Activated CD8-positive, alpha-beta memory T cell treated with anti-CD3 and anti-CD28 coated beads, Interleukin-2, amount 10 ng/mL, durations not matched to agents 7 days and 5 days (primary cell): ENCODE measurements around the gene DNAJB6. TPM values are rescaled to one million over a fixed set of nuclear protein-coding genes. Genes with fewer than 3 reads are reported as not detected.

Experiments
- ATAC-seq: fragments of 150-1000 bp; cut with Tn5 transposase; one replicate; pipeline ENCODE4 v1.10.0; 2021; ENCODE audit warnings: moderate library complexity
- CTCF ChIA-PET: fragments of 350-600 bp; sonication (Branson Sonifier 250); formaldehyde crosslinking; loops from one replicate; lab custom pipeline; 2021; ENCODE audit warnings: antibody characterized with exemption; lab: Charles Lee
- DNase-seq: peaks from one replicate; pipeline ENCODE4 v3.0.0-alpha.2; 2020
- H3K27ac Mint-ChIP-seq: one replicate; pipeline ENCODE4 v1.8.0; 2021; ENCODE audit warnings: mild to moderate bottlenecking, mixed read lengths
- H3K27me3 Mint-ChIP-seq: one replicate; pipeline ENCODE4 v1.8.0; 2021; ENCODE audit warnings: mixed read lengths
- H3K36me3 Mint-ChIP-seq: one replicate; pipeline ENCODE4 v1.8.0; 2021; ENCODE audit warnings: mild to moderate bottlenecking, mixed read lengths
- H3K4me1 Mint-ChIP-seq: one replicate; pipeline ENCODE4 v1.8.0; 2021; ENCODE audit warnings: mixed read lengths
- H3K4me3 Mint-ChIP-seq: one replicate; pipeline ENCODE4 v1.8.0; 2021; ENCODE audit warnings: mild to moderate bottlenecking, moderate library complexity, mixed read lengths
- H3K9me3 Mint-ChIP-seq: one replicate; pipeline ENCODE4 v1.8.0; 2022; ENCODE audit warnings: low read depth, mixed read lengths
- total RNA-seq, 2 experiments: library from RNA; stranded (reverse); gene quantifications; one replicate each; pipeline ENCODE4 v1.2.3, GENCODE V29; 2021

The DNAJB6 gene
- total RNA-seq, 2 experiments from 2014 or later = 82.0 to 85.6 TPM

DNA sequence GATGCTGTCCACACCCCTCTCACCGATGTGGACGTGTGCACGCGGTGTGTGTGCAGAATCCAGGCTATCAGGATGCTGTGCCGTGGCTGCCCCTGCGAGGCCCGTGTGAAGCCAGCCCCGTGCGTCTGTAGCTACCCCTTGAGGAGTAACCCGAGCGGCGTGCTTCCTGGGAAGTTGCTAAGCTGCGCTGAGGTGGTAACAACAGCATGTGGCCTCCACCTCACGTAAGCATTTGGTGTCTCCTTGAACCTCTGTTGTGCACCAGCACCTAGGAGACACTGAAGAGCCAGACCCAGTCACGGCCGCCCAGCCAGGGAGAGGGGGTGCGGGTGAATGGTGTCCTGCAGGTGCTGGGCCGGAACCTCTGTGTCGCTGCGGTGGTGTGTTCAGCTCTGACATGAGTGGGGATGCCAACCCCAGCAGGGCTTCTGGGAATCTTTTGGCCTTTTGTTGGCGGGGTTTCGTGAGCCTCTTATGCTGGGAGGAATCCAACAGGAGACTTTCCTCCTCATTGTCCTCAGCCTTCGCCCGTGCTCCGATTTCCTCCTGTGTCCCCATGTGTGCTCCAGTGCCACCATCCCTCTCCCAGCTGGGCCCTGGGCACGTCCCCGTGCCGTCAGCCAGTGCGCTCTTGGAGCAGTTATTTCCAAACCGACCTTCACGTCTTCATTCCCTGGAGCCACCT is 60.4 kb downstream of the DNAJB6 start:
- DNase-seq (no peak), ATAC-seq (no peak)
- Mint-ChIP-seq H3K4me3 (no peak overlapping the region), H3K27ac (peak overlapping the region; percentile 0), H3K9me3 (no peaks in the 10 kb centered on the region), H3K27me3 (no peaks in the 10 kb centered on the region), H3K4me1 (peaks cover 13% of the 10 kb centered on the region), H3K36me3 (peaks cover 26% of the 10 kb centered on the region)
- CTCF ChIA-PET = interaction anchor here (1.4 kb wide), 1 partner anchor 9 kb away, joined by 4 read pairs; no protein-coding TSS in a partner anchor

- ATAC-seq (peak; percentile 58), DNase-seq (no peak)
- H3K27me3 Mint-ChIP-seq = no peaks in the 10 kb centered on the region
- no peak overlapping the region for H3K4me3 Mint-ChIP-seq
- CTCF ChIA-PET = interaction anchor here (1.4 kb wide), 1 partner anchor 10 kb away, joined by 4 read pairs; no protein-coding TSS in a partner anchor
- H3K27ac Mint-ChIP-seq = peak overlapping the region; percentile 37
- H3K4me1 Mint-ChIP-seq = peaks cover 11% of the 10 kb centered on the region
- H3K9me3 Mint-ChIP-seq = no peaks in the 10 kb centered on the region
- H3K36me3 Mint-ChIP-seq = peaks cover 25% of the 10 kb centered on the region
These were observed 61.2 kb downstream of the DNAJB6 start for GRCh38 chr7:157397731-157398691.

DNA sequence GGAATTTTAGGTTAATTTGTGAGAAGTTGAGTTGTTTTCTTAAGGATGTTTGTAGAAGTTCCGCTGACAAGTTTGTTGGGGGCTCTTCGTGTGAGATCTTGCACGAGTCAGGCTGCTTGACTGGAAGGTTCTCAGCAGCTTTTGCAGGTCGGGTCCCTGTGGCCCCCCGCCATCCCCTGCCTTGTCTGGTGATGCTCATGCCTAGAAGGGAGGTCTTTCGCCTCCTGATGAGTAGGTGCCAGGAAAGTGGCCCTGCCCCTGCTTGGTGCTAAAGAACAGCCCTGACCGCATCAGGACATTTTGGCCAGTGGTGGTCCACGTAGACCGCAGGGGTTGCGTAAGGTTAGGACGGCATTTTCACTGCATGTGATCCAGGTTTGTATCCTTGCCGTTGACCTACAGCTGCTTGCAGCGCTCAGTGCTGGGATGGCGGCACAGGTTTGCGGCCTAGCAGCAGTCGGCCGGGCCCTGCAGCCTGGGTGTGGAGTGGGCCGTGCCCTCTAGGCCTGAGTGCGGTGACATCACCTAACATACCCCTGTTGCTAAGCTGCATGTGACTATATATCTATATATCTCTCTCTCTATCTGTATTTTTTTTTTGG is 62.4 kb downstream of the DNAJB6 start:
- Mint-ChIP-seq H3K36me3 (peaks cover 24% of the 10 kb centered on the region), H3K4me1 (peaks cover 11% of the 10 kb centered on the region), H3K27me3 (no peaks in the 10 kb centered on the region), H3K4me3 (no peak overlapping the region), H3K9me3 (no peaks in the 10 kb centered on the region), H3K27ac (no peak overlapping the region)
- no peak for ATAC-seq
- CTCF ChIA-PET = interaction anchor here (0.6 to 1.4 kb wide), 2 partner anchors 17 to 32 kb away, joined by 3 read pairs; no protein-coding TSS in a partner anchor
- no peak for DNase-seq

DNA sequence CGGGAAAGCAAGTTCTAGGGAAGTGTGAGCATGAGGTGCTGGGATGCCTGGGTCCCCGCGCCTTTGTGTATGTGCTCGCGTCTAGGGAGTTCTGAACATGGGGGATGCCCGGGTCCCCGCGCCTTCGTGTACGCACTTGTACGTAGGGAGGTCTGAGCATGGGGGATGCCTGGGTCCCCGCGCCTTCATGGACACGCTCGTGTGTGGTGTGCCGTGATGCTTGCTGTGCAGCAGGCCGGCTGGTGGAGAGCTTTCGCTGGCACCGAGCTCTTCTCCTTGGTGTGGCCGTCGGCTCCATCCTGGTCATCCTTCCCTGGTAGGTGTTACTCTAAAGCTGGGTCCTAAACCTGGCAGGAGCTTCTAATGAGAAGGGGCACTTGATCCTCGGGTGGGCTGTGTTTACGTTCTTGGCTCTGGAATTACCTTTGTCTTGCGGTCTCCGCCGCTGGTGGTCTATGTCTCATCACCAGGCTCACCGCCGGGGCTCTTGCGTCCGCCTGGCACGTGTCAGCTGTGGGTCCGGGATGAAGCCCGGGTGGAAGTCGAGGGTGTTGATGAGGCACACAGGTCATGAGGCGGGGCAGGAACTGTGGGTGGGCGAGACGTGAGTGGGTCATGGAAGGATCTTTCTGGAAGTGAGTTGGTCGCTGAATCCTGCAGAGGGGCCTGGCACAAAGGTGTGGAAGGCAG is 63.5 kb downstream of the DNAJB6 start:
- CTCF ChIA-PET = interaction anchor here (1.1 to 1.4 kb wide), 2 partner anchors 9 to 33 kb away, joined by 3 read pairs; no protein-coding TSS in a partner anchor
- DNase-seq = no peak
- peaks cover 14% of the 10 kb centered on the region for H3K4me1 Mint-ChIP-seq
- no peak for ATAC-seq
- no peak overlapping the region for H3K4me3 Mint-ChIP-seq
- H3K27me3 Mint-ChIP-seq = no peaks in the 10 kb centered on the region
- H3K36me3 Mint-ChIP-seq = peaks cover 24% of the 10 kb centered on the region
- H3K9me3 Mint-ChIP-seq = no peaks in the 10 kb centered on the region
- H3K27ac Mint-ChIP-seq = no peak overlapping the region

GRCh38 chr7:157401567-157402387 is 65.0 kb downstream of the DNAJB6 start:
- H3K36me3 Mint-ChIP-seq = peaks cover 24% of the 10 kb centered on the region
- H3K4me1 Mint-ChIP-seq = peaks cover 14% of the 10 kb centered on the region
- ATAC-seq (no peak), DNase-seq (no peak)
- H3K27me3 Mint-ChIP-seq = no peaks in the 10 kb centered on the region
- H3K27ac Mint-ChIP-seq = no peak overlapping the region
- H3K4me3 Mint-ChIP-seq = no peak overlapping the region
- H3K9me3 Mint-ChIP-seq = no peaks in the 10 kb centered on the region
- CTCF ChIA-PET = interaction anchor here (1.1 kb wide), 1 partner anchor 8 kb away, joined by 3 read pairs; no protein-coding TSS in a partner anchor

GRCh38 chr7:157402388-157402703 is 65.5 kb downstream of the DNAJB6 start:
- peaks cover 14% of the 10 kb centered on the region for H3K4me1 Mint-ChIP-seq
- ATAC-seq (no peak), DNase-seq (no peak)
- no peak overlapping the region for H3K4me3 Mint-ChIP-seq
- no peak overlapping the region for H3K27ac Mint-ChIP-seq
- H3K36me3 Mint-ChIP-seq = peaks cover 24% of the 10 kb centered on the region
- CTCF ChIA-PET = no interaction called here
- H3K27me3 Mint-ChIP-seq = no peaks in the 10 kb centered on the region
- no peaks in the 10 kb centered on the region for H3K9me3 Mint-ChIP-seq

- no peaks in the 10 kb centered on the region for H3K27me3 Mint-ChIP-seq
- peak overlapping the region; percentile 5 for H3K27ac Mint-ChIP-seq
- no peak overlapping the region for H3K4me3 Mint-ChIP-seq
- H3K9me3 Mint-ChIP-seq = no peaks in the 10 kb centered on the region
- no peak for DNase-seq
- H3K4me1 Mint-ChIP-seq = peaks cover 9% of the 10 kb centered on the region
- ATAC-seq = no peak
- CTCF ChIA-PET = no interaction called here
- H3K36me3 Mint-ChIP-seq = peaks cover 22% of the 10 kb centered on the region
These were observed 66.2 kb downstream of the DNAJB6 start for GRCh38 chr7:157402911-157403534.

GRCh38 chr7:157403646-157404401 is 67.0 kb downstream of the DNAJB6 start:
- Mint-ChIP-seq H3K27me3 (no peaks in the 10 kb centered on the region), H3K4me3 (no peak overlapping the region), H3K27ac (no peak overlapping the region), H3K4me1 (peaks cover 5% of the 10 kb centered on the region), H3K36me3 (peaks cover 18% of the 10 kb centered on the region), H3K9me3 (no peaks in the 10 kb centered on the region)
- DNase-seq (no peak), ATAC-seq (no peak)
- CTCF ChIA-PET = interaction anchor here (0.7 kb wide), 1 partner anchor 322 kb away, joined by 3 read pairs; no protein-coding TSS in a partner anchor

- CTCF ChIA-PET = no interaction called here
- peaks cover 5% of the 10 kb centered on the region for H3K4me1 Mint-ChIP-seq
These were observed 68.2 kb downstream of the DNAJB6 start for GRCh38 chr7:157404845-157405481.

DNA sequence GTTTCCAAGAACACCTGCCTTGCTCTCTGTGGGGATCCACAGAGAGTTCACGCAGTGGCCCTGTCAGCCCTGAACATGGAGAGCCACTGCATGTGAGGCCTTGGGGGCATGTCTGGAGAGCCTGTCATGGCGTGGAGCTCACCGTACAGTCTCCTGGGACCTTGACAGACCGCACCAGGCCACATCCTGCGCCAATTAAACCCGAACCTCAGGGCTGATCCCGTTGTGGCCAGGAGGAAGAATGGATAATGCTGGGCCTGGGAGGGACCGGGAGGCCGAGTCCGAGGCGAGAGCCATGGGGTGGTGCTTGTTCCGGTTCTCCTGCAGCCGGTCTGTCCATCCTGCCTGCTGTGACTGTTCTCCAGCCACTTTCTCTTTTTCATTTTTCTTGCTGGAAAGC is 68.7 kb downstream of the DNAJB6 start:
- no peak for DNase-seq
- no peak overlapping the region for H3K27ac Mint-ChIP-seq
- CTCF ChIA-PET = no interaction called here
- H3K27me3 Mint-ChIP-seq = no peaks in the 10 kb centered on the region
- peaks cover 7% of the 10 kb centered on the region for H3K4me1 Mint-ChIP-seq
- peaks cover 15% of the 10 kb centered on the region for H3K36me3 Mint-ChIP-seq
- H3K4me3 Mint-ChIP-seq = no peak overlapping the region
- H3K9me3 Mint-ChIP-seq = no peaks in the 10 kb centered on the region
- no peak for ATAC-seq

More at GRCh38 chr7:157404845-157405481, 68.2 kb downstream of the DNAJB6 start:
- no peaks in the 10 kb centered on the region for H3K9me3 Mint-ChIP-seq
- no peaks in the 10 kb centered on the region for H3K27me3 Mint-ChIP-seq
- H3K36me3 Mint-ChIP-seq = peaks cover 15% of the 10 kb centered on the region
- H3K27ac Mint-ChIP-seq = no peak overlapping the region
- H3K4me3 Mint-ChIP-seq = no peak overlapping the region
- ATAC-seq (no peak), DNase-seq (no peak)
